ENCODE results near the gene RAD51B.

GRCh38 chr14:68482772-68483395 lies 663.3 kb downstream of the RAD51B start:
- TF ChIP-seq EZH2 (IDR thresholded peaks at IDR 0.05; ENCODE audit: low read length) (no peak), CTCF (optimal IDR thresholded peaks at IDR 0.05 in 1 of 3, IDR thresholded peaks at IDR 0.05 in 1 of 3, conservative IDR thresholded peaks at IDR 0.05 in 1 of 3; ENCODE audit: extremely low read depth in 1 of 3, insufficient read depth in 2 of 3, low read length in 3 of 3) (no peak)

All from keratinocyte (primary cell).